ENCODE data around the gene KIAA1328.
"Not testable (repeated sequence)": the region's sequence is repeated elsewhere in the genome, so short reads cannot be mapped to it uniquely, and the experiment has no call there.

DNA sequence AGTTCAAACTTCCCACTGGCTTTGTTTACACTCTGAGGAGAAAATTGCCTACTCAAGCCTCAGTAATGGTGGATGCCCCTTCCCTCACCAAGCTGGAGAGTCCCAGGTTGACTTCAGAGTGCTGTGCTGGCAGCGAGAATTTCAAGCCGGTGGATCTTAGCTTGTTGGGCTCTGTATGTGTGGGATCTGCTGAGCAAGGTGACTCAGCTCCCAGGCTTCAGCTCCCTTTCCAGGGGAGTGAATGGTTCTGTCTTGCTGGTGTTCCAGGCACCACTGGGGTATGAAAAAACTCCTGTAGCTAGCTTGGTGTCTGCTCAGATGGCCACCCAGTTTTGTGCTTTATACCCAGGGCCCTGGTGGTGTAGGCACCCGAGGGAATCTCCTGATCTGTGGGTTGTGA is 50.9 kb downstream of the KIAA1328 start:
- TF ChIP-seq, protein P1, sequence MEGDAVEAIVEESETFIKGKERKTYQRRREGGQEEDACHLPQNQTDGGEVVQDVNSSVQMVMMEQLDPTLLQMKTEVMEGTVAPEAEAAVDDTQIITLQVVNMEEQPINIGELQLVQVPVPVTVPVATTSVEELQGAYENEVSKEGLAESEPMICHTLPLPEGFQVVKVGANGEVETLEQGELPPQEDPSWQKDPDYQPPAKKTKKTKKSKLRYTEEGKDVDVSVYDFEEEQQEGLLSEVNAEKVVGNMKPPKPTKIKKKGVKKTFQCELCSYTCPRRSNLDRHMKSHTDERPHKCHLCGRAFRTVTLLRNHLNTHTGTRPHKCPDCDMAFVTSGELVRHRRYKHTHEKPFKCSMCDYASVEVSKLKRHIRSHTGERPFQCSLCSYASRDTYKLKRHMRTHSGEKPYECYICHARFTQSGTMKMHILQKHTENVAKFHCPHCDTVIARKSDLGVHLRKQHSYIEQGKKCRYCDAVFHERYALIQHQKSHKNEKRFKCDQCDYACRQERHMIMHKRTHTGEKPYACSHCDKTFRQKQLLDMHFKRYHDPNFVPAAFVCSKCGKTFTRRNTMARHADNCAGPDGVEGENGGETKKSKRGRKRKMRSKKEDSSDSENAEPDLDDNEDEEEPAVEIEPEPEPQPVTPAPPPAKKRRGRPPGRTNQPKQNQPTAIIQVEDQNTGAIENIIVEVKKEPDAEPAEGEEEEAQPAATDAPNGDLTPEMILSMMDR (IDR thresholded peaks at IDR 0.05; ENCODE audit: poor library complexity, severe bottlenecking) = not testable (repeated sequence)
- TF ChIP-seq TAF1 (IDR thresholded peaks at IDR 0.05; ENCODE audit: low read depth); POLR2AphosphoS5 (IDR thresholded peaks at IDR 0.05); SMC3 (conservative IDR thresholded peaks at IDR 0.05; ENCODE audit: poor library complexity): not testable (repeated sequence)
- TF ChIP-seq, protein P2, sequence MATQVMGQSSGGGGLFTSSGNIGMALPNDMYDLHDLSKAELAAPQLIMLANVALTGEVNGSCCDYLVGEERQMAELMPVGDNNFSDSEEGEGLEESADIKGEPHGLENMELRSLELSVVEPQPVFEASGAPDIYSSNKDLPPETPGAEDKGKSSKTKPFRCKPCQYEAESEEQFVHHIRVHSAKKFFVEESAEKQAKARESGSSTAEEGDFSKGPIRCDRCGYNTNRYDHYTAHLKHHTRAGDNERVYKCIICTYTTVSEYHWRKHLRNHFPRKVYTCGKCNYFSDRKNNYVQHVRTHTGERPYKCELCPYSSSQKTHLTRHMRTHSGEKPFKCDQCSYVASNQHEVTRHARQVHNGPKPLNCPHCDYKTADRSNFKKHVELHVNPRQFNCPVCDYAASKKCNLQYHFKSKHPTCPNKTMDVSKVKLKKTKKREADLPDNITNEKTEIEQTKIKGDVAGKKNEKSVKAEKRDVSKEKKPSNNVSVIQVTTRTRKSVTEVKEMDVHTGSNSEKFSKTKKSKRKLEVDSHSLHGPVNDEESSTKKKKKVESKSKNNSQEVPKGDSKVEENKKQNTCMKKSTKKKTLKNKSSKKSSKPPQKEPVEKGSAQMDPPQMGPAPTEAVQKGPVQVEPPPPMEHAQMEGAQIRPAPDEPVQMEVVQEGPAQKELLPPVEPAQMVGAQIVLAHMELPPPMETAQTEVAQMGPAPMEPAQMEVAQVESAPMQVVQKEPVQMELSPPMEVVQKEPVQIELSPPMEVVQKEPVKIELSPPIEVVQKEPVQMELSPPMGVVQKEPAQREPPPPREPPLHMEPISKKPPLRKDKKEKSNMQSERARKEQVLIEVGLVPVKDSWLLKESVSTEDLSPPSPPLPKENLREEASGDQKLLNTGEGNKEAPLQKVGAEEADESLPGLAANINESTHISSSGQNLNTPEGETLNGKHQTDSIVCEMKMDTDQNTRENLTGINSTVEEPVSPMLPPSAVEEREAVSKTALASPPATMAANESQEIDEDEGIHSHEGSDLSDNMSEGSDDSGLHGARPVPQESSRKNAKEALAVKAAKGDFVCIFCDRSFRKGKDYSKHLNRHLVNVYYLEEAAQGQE (IDR thresholded peaks at IDR 0.05; ENCODE audit: borderline replicate concordance) = not testable (repeated sequence)

All from neural cell (in vitro differentiated cells).